IPS-18a (cell line): Measurements from ENCODE around the gene LDLRAD3.
"Not testable (repeated sequence)": the region's sequence is repeated elsewhere in the genome, so short reads cannot be mapped to it uniquely, and the experiment has no call there.

ENCODE experiments used
- H3K27ac ChIP-seq: one replicate; pipeline ENCODE4 v1.5.1; 2013; ENCODE audit warnings: low read length
- H3K27me3 ChIP-seq: one replicate; pipeline ENCODE4 v1.6.1; 2013; ENCODE audit warnings: mild to moderate bottlenecking, low read length; ENCODE audit not compliant: control insufficient read depth, insufficient read depth
- H3K36me3 ChIP-seq: one replicate; pipeline ENCODE4 v1.6.1; 2013; ENCODE audit warnings: low read depth, low read length; ENCODE audit not compliant: control insufficient read depth
- H3K4me1 ChIP-seq: one replicate; pipeline ENCODE4 v1.6.1; 2013; ENCODE audit warnings: low read depth, low read length; ENCODE audit not compliant: control insufficient read depth
- H3K4me3 ChIP-seq: one replicate; pipeline ENCODE4 v1.5.1; 2013; ENCODE audit warnings: low read length
- H3K9ac ChIP-seq: one replicate; pipeline ENCODE4 v1.6.1; 2013; ENCODE audit warnings: mild to moderate bottlenecking, low read length, moderate library complexity
- H3K9me3 ChIP-seq: one replicate; pipeline ENCODE4 v1.6.1; 2013; ENCODE audit warnings: low read depth, low read length; ENCODE audit not compliant: control insufficient read depth

LDLRAD3 gene

GRCh38 chr11:35912436-35912835, 31.4 kb upstream of the LDLRAD3 start:
- H3K27me3 ChIP-seq, H3K4me1 ChIP-seq, H3K9me3 ChIP-seq, H3K27ac ChIP-seq, H3K4me3 ChIP-seq, H3K36me3 ChIP-seq, H3K9ac ChIP-seq: not testable (repeated sequence)

DNA sequence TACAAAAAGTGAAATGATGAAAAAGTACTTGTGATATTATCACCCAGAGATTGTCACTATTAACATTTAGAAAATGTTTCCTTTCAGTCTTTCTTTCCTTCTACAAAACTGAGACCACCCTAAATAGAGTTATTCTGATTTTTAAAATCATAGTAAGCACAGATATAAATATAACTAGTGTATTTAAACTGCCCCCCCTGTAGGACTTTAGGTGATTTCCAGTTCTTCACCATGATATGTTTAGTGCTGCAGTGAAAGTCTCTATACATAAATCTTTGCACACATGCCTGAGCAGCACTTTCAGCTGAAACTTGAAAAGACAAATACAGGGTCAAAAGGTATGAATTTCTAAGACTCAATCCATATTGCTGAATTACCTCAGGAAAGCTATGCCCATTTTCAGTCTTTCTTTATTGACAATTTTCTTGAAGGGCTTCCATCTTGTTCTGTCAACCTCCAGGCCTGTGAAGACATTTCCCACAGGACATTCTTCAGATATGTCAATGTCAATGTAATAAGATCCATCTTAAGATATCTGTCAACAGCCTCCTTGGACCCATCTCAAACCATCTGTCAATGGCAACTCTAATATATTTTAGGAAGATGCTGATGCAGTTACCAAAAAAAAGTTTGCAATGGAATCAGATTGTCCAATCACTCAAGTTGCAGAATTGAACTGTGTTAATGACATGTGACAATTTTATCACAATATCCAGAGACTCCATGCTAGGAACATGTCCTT, 30.8 kb upstream of the LDLRAD3 start:
- H3K4me1 ChIP-seq = no peaks in the 10 kb centered on the region
- H3K4me3 ChIP-seq = no peak overlapping the region
- no peaks in the 10 kb centered on the region for H3K9me3 ChIP-seq
- H3K27ac ChIP-seq = no peak overlapping the region
- H3K27me3 ChIP-seq = no peaks in the 10 kb centered on the region
- H3K9ac ChIP-seq = no peak overlapping the region
- H3K36me3 ChIP-seq = no peaks in the 10 kb centered on the region

GRCh38 chr11:35914816-35915215, 29.0 kb upstream of the LDLRAD3 start:
- Histone ChIP-seq H3K9me3 (no peaks in the 10 kb centered on the region), H3K4me1 (peaks cover 9% of the 10 kb centered on the region), H3K9ac (no peak overlapping the region), H3K27ac (no peak overlapping the region), H3K4me3 (no peak overlapping the region), H3K27me3 (no peaks in the 10 kb centered on the region), H3K36me3 (no peaks in the 10 kb centered on the region)

GRCh38 chr11:35916270-35916669, 27.6 kb upstream of the LDLRAD3 start:
- no peak overlapping the region for H3K27ac ChIP-seq
- H3K4me3 ChIP-seq = no peak overlapping the region
- H3K36me3 ChIP-seq = no peaks in the 10 kb centered on the region
- no peaks in the 10 kb centered on the region for H3K9me3 ChIP-seq
- H3K9ac ChIP-seq = no peak overlapping the region
- no peaks in the 10 kb centered on the region for H3K27me3 ChIP-seq
- H3K4me1 ChIP-seq = peaks cover 9% of the 10 kb centered on the region

DNA sequence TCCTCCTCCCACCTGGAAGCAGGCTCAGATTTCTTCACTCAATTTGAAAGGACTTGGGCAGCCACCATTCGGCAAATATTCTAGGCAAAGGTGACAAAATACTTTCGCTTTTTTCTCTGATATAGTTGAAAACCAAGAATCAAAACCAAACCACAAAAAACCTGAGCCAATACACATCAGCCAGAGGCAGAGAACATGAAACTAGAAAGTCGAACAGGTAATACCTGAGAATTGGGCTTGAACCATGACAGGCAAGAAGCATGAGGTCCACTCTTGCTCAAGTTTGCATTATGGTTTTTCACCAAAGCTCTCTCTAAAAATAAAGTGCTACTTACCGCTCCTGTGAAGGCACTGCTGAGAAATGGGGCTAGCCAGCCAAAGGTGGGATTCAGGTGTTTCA, 26.2 kb upstream of the LDLRAD3 start:
- H3K27ac ChIP-seq = no peak overlapping the region
- no peak overlapping the region for H3K4me3 ChIP-seq
- H3K27me3 ChIP-seq = no peaks in the 10 kb centered on the region
- no peak overlapping the region for H3K9ac ChIP-seq
- H3K36me3 ChIP-seq = no peaks in the 10 kb centered on the region
- no peaks in the 10 kb centered on the region for H3K9me3 ChIP-seq
- H3K4me1 ChIP-seq = peaks cover 9% of the 10 kb centered on the region

- Histone ChIP-seq H3K36me3 (no peaks in the 10 kb centered on the region), H3K9me3 (no peaks in the 10 kb centered on the region)
These were observed 25.1 kb upstream of the LDLRAD3 start for GRCh38 chr11:35918716-35919115.

GRCh38 chr11:35919244-35919643, 24.6 kb upstream of the LDLRAD3 start:
- peaks cover 9% of the 10 kb centered on the region for H3K4me1 ChIP-seq
- H3K36me3 ChIP-seq = no peaks in the 10 kb centered on the region
- no peaks in the 10 kb centered on the region for H3K27me3 ChIP-seq
- H3K4me3 ChIP-seq = no peak overlapping the region
- H3K9me3 ChIP-seq = no peaks in the 10 kb centered on the region
- no peak overlapping the region for H3K9ac ChIP-seq
- no peak overlapping the region for H3K27ac ChIP-seq

More at GRCh38 chr11:35918716-35919115, 25.1 kb upstream of the LDLRAD3 start:
- H3K4me1 ChIP-seq = peaks cover 9% of the 10 kb centered on the region
- no peak overlapping the region for H3K9ac ChIP-seq
- H3K4me3 ChIP-seq = no peak overlapping the region
- H3K27me3 ChIP-seq = no peaks in the 10 kb centered on the region
- H3K27ac ChIP-seq = no peak overlapping the region

DNA sequence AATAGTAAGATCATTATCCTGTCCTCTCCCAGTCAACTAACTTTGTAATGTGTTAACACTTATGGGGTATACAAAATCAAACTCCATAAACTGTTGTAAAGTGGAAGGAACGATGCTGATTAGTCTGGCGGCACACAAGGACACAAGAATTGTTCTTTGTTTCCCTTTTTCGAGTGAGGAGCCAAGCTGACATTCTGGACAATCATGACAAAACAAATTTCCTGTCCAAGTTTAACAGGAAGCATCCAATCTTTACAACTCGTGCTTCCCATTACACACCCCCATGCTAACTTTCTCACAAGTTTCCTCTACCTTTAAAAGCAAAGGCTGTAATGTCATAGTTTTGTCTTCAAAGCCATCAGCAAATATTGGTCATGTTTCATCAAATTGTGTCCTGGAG, 20.4 kb upstream of the LDLRAD3 start:
- Histone ChIP-seq H3K9me3 (no peaks in the 10 kb centered on the region), H3K4me3 (no peak overlapping the region), H3K27me3 (no peaks in the 10 kb centered on the region), H3K9ac (no peak overlapping the region), H3K4me1 (peaks cover 9% of the 10 kb centered on the region), H3K36me3 (no peaks in the 10 kb centered on the region), H3K27ac (no peak overlapping the region)

- H3K9ac ChIP-seq = no peak overlapping the region
- no peaks in the 10 kb centered on the region for H3K9me3 ChIP-seq
- no peak overlapping the region for H3K4me3 ChIP-seq
- no peak overlapping the region for H3K27ac ChIP-seq
- no peaks in the 10 kb centered on the region for H3K4me1 ChIP-seq
- no peaks in the 10 kb centered on the region for H3K27me3 ChIP-seq
- no peaks in the 10 kb centered on the region for H3K36me3 ChIP-seq
These were observed 19.1 kb upstream of the LDLRAD3 start for GRCh38 chr11:35924811-35925210.

GRCh38 chr11:35927104-35927503, 16.8 kb upstream of the LDLRAD3 start:
- no peak overlapping the region for H3K9ac ChIP-seq
- H3K4me1 ChIP-seq = no peaks in the 10 kb centered on the region
- H3K4me3 ChIP-seq = no peak overlapping the region
- H3K27me3 ChIP-seq = no peaks in the 10 kb centered on the region
- H3K36me3 ChIP-seq = no peaks in the 10 kb centered on the region
- H3K9me3 ChIP-seq = no peaks in the 10 kb centered on the region
- no peak overlapping the region for H3K27ac ChIP-seq

GRCh38 chr11:35927682-35928081, 16.2 kb upstream of the LDLRAD3 start:
- H3K9ac ChIP-seq = no peak overlapping the region

GRCh38 chr11:35928688-35929395, 15.0 kb upstream of the LDLRAD3 start:
- no peak overlapping the region for H3K27ac ChIP-seq
- H3K4me1 ChIP-seq = no peaks in the 10 kb centered on the region
- H3K27me3 ChIP-seq = no peaks in the 10 kb centered on the region
- no peak overlapping the region for H3K9ac ChIP-seq
- H3K9me3 ChIP-seq = no peaks in the 10 kb centered on the region
- no peak overlapping the region for H3K4me3 ChIP-seq
- no peaks in the 10 kb centered on the region for H3K36me3 ChIP-seq

More at GRCh38 chr11:35927682-35928081, 16.2 kb upstream of the LDLRAD3 start:
- no peaks in the 10 kb centered on the region for H3K36me3 ChIP-seq
- no peaks in the 10 kb centered on the region for H3K9me3 ChIP-seq
- no peak overlapping the region for H3K4me3 ChIP-seq
- no peaks in the 10 kb centered on the region for H3K27me3 ChIP-seq
- no peak overlapping the region for H3K27ac ChIP-seq
- H3K4me1 ChIP-seq = no peaks in the 10 kb centered on the region
